GM21528 (cell line): Measurements from ENCODE around the gene GGCX.
"Not testable (repeated sequence)": the region's sequence is repeated elsewhere in the genome, so short reads cannot be mapped to it uniquely, and the experiment has no call there.

ENCODE experiments used
- ATAC-seq: cut with Tn5 transposase; IDR thresholded peaks from one replicate; pipeline ENCODE4 v1.9.1; 2021; ENCODE audit warnings: mild to moderate bottlenecking, moderate library complexity; ENCODE audit not compliant: unreplicated experiment, low FRiP score

The GGCX gene

GRCh38 chr2:85561280-85562212 is at the start of gene GGCX:
TSS of gene GGCX (minus strand) at chr2:85561493. CDS start at chr2:85561428, 65 bp downstream.
- ATAC-seq = peak; percentile 81

GRCh38 chr2:85607268-85608215 is 46.2 kb upstream of the GGCX start:
- ATAC-seq = no peak

GRCh38 chr2:85606116-85606455 is 44.8 kb upstream of the GGCX start:
- no peak for ATAC-seq

- no peak for ATAC-seq
Measured at GRCh38 chr2:85605406-85606115, 44.3 kb upstream of the GGCX start.

- no peak for ATAC-seq
Measured at GRCh38 chr2:85604568-85605339, 43.5 kb upstream of the GGCX start.

GRCh38 chr2:85604133-85604444 is 42.8 kb upstream of the GGCX start:
- ATAC-seq = not testable (repeated sequence)

GRCh38 chr2:85602476-85603234 is 41.4 kb upstream of the GGCX start, which contains the start of gene TMEM150A:
TSS of gene TMEM150A (minus strand) at chr2:85602698. CDS start at chr2:85601948, 750 bp downstream.
- ATAC-seq = peak; percentile 92

GRCh38 chr2:85601771-85602475 is 40.6 kb upstream of the GGCX start:
- ATAC-seq = peak; percentile 48

- ATAC-seq = no peak
Measured at GRCh38 chr2:85600951-85601770, 39.9 kb upstream of the GGCX start.

GRCh38 chr2:85600235-85600575 is 38.9 kb upstream of the GGCX start:
- no peak for ATAC-seq

- ATAC-seq = no peak
Measured at GRCh38 chr2:85599468-85600234, 38.4 kb upstream of the GGCX start.

- ATAC-seq = no peak
Measured at GRCh38 chr2:85598594-85599340, 37.5 kb upstream of the GGCX start.

GRCh38 chr2:85597241-85597640 is 35.9 kb upstream of the GGCX start:
- ATAC-seq = no peak

GRCh38 chr2:85596486-85597143 is 35.3 kb upstream of the GGCX start:
- ATAC-seq = no peak

- ATAC-seq = peak; percentile 20
Measured at GRCh38 chr2:85596026-85596333, 34.7 kb upstream of the GGCX start.
